ENCODE data around the gene SLC38A6.

The SLC38A6 gene

DNA sequence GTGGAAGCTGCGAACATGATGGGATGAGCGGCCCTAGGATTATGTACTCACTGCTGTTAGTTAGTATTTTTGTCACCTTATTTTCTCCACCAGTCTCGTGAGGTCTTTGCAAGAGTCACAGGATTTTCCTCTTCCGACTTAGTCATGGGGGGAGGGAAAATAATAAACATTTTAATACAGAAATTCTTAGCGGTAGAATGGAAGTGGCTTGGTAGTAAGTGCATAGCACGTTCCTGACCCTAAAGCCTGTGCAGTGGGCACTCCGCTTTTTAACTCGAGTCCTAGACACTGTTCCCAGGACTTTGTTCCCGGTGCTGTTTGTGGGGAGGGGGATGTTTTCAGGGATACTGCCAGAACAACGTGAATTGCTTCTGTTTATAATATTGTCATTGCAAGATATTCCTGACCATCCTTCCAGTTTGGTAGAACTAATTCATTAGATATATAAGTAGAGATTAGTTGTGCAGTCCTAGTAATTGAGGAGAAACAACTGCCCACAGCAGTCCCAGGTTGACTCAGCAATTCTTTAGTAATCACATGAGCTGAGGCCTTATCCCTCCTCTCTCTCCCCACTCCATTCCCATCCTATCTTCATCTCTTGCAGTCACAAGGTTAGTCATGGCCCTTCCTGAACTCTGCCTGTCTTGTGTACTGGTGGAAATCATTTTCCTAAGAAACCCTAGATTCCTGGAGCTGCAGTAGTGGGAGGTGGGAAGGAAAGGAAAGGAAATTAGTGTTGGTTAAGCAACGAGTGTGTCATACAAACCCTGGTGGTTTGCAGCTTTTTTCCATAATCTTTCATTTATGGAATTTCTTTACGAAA is 799 bp downstream of the SLC38A6 start:
- DNase-seq: peak; percentile 64

DNA sequence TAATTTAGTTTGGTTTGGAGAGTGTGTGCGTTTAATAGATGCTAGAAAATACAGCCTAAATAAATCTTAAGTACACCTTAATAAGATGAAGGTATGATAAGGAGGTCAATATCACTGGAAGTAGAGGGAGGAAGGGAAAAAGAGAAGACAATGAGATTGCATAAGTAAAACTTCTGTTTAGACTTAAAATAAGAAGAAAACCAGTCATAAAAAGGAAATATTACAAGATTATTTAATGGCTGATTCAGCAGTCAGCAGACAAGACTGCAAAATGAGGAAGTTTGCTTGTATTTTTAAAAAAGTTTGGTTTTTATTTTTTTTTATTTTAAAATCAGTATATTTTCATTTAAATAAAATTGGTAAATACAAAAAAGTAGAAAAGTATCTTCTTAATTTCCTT is 3.2 kb downstream of the SLC38A6 start:
- DNase-seq: no peak

DNA sequence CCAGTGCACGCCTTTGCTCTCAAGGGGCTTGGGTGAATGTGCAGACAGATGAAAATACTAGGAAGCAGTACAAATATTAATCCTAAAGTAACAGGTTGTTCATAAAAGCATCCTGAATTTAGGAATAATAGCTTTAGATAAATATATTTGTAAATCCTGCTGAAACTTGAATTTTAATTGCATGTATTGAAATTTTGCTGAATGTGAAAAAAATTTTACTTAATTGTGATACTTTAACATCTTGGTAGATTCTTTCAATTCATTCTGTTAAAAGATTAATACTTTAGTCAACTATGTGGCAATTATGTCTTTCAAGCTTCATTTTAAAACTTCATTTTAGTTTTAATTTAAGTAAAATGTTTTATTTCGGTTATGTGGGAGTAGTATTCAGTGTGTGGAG is 5.5 kb downstream of the SLC38A6 start:
- DNase-seq: no peak

DNA sequence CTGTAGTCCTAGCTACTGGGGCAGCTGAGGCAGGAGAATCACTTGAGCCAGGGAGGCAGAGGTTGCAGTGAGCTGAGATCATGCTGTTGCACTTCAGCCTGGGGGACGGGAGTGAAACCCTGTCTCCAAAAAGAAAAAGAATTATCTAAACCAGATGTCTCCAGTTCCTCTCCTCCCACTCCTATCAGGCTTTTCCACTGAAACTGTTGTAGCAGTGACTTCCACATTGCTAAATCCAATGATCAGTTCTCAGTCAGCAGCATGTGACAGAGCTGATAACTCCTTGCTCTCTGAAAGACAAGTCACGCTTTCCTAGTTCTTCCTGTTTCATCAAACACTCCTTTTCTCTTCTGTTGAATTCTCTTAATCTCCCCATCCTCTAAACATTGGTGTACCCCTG is 8.6 kb downstream of the SLC38A6 start:
- DNase-seq: peak; percentile 19

- DNase-seq: no peak
These were observed 17.6 kb downstream of the SLC38A6 start for GRCh38 chr14:60998617-60999016.

GRCh38 chr14:60999536-60999935 is 18.5 kb downstream of the SLC38A6 start:
- peak; percentile 2 for DNase-seq

- DNase-seq: peak; percentile 24
These were observed 22.5 kb downstream of the SLC38A6 start for GRCh38 chr14:61003571-61003970.

DNA sequence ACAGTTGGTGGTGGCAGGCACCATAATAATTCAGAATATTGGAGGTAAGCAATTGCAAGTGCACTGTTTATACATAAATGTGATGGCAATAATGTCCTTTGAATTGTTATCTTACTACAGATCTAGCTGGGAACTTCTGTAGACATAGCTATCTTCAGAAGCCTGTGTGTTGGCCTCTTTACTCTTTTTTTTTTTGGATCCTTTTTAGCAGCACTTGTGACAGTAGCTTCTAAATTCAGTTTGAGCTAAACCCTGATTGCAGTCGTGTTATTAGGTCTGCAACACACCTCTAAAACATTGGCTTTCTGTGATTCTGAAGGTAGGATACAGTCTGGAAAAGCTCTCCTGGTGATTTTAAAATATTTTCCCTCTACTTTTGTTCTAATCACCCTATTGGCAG is 38.5 kb downstream of the SLC38A6 start:
- DNase-seq: no peak

- peak; percentile 79 for DNase-seq
These were observed 44.5 kb downstream of the SLC38A6 start for GRCh38 chr14:61025251-61026223.

GRCh38 chr14:61026526-61026925 is 45.5 kb downstream of the SLC38A6 start:
- no peak for DNase-seq

- no peak for DNase-seq
These were observed 50.0 kb downstream of the SLC38A6 start for GRCh38 chr14:61031026-61031425.

- peak; percentile 67 for DNase-seq
These were observed 52.0 kb downstream of the SLC38A6 start for GRCh38 chr14:61033054-61033453.

GRCh38 chr14:61033855-61034254 is 52.8 kb downstream of the SLC38A6 start:
- peak; percentile 40 for DNase-seq

DNA sequence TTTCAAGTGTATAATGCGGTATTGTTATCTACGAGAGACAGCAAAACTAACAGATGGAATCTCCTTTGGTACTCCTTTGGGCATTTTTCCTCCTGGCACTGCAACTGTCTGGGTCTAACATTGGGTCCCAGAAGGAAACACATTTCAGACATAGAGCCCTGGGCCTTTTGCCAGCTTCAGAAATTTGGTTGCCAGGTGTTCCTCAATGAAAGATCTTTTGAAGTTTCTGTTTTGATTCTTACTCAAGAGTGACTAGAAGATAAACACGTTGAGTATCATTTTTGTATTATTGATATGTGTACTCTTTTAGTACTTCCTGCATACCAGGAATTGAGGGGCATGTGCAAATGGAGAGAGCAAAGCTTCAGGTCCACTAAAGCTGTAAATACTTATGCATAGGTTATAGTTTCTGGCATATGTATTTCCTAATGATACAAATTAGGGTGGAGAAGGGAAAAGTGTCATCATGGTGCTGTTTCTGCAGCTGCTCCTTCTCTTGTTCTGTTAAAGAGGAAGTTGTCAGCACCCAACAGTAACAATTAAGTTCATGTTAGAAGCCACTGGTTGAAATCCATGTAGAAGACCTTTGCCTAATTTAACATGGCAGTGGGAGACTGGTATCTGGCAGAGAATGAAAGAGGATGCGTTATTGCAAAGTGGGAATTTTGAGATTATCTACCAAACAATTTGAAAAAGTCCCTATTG is 53.5 kb downstream of the SLC38A6 start:
- no peak for DNase-seq

DNA sequence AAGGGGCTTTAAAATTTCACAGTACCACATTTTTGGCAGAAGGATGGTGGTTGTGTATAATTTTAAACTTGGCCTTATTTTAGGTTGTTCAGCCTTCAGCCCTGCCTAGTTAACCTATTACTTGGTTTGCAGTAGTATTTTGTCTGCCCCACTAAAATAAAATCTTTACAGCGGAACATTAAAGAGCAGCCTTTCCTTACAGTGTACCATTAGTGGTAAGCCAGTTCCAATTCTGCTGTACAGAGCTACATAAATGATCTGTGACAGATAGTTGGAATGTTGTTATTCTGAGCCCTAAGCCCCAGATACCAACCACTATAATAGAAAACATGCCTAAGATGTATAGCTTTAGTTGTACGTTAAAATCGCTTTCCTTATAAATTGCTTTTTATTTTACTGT is 56.2 kb downstream of the SLC38A6 start:
- peak; percentile 42 for DNase-seq

GRCh38 chr14:61041704-61042103 is 60.7 kb downstream of the SLC38A6 start:
- DNase-seq: no peak

DNA sequence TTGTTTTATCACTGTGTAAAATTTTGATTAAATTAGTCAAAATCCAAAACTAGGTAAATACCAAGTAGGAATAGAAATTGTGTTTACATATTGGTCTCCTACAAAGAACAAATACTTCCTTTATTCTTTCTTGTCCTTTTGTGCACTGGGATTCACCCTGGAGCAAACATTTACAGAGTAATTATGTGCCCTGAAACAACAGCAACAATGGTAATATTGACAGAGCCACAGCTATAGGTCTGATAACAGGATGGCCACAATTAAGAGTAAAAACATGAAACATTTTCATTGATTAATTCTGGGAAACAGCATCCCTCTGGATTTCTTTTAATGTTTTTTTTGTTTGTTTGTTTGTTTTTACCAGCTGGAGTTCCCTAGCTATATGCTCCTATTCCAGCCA is 61.2 kb downstream of the SLC38A6 start:
- no peak for DNase-seq

DNA sequence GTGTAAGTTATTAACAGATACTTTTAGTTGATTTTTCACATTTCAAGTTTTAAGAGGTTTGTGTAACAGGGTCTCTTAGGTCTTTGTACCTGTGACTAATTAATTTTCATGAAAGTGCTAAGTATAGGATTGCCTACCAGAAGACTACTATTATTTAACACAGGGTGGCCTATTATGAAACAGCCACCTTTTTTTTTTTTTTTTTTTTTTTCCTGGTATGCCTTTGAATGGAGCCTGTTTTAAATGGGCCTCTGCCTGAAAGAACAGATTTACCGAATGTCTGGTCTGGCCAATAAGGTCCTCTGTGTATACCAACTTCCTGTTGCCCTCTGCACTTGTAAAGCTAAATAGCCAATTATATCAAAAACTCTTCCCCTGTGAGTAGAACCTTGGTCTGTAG is 62.5 kb downstream of the SLC38A6 start:
- DNase-seq: no peak

- no peak for DNase-seq
These were observed 66.0 kb downstream of the SLC38A6 start for GRCh38 chr14:61047021-61047420.

GRCh38 chr14:61048640-61049039 is 67.6 kb downstream of the SLC38A6 start:
- no peak for DNase-seq

GRCh38 chr14:61050417-61050816 is 69.4 kb downstream of the SLC38A6 start:
- no peak for DNase-seq

DNA sequence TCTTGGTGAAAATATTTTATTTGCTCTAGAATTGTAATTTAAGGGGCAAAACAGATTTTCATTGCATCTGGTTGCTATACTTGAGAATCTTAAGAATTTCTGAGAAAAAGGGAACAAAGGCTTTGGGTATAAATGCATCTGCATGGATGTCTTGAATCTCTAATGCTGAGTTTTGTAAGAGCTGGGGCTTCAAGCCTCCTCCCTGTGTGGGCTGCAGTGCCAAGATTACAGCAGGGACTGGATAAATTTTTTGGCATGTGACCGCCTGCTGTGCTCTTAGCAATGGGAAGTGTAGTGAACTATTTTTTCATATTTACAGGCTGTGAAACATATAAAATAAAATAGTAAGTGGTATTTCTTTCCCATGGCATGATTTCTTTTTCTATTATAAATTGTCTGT is 70.0 kb downstream of the SLC38A6 start:
- peak; percentile 84 for DNase-seq

- no peak for DNase-seq
These were observed 70.6 kb downstream of the SLC38A6 start for GRCh38 chr14:61051621-61052020.
